HEK293 (cell line): ENCODE data around the gene AHCTF1.

Experiments
- ZNF175 ChIP-seq: fragments of 450-650 bp; formaldehyde crosslinking; IDR thresholded peaks from 2 replicates; pipeline ENCODE4 v1.5.1; 2016; ENCODE audit warnings: missing biosample characterization, missing genetic modification characterization
- TF ChIP-seq, protein P1 (sequence below): fragments of 450-650 bp; formaldehyde crosslinking; IDR thresholded peaks from 2 replicates; pipeline ENCODE4 v1.5.1; 2016; ENCODE audit warnings: missing biosample characterization, missing genetic modification characterization
- TF ChIP-seq, protein P2 (sequence below): fragments of 450-650 bp; formaldehyde crosslinking; IDR thresholded peaks from 2 replicates; pipeline ENCODE4 v1.5.1; 2016; ENCODE audit warnings: missing biosample characterization, missing genetic modification characterization

DNA sequence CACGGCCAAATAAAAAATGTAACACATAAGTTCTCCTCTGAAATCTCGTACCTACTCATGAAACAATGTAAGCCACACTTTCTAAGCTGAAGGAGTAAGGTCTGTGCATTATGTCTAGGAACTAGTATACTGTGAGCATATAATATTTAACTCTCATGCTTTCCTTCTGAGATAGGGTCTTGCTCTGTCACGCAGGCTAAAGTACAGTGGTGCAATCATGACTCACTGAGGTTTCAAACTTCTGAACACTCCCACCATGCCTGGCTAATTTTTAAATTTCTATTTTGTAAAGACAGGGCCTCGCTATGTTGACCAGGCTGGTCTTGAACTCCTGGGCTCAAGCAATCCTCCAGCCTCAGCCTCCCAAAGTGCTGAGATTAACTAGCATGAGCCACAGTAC, 71.3 kb downstream of the AHCTF1 start:
- TF ChIP-seq, protein P1, sequence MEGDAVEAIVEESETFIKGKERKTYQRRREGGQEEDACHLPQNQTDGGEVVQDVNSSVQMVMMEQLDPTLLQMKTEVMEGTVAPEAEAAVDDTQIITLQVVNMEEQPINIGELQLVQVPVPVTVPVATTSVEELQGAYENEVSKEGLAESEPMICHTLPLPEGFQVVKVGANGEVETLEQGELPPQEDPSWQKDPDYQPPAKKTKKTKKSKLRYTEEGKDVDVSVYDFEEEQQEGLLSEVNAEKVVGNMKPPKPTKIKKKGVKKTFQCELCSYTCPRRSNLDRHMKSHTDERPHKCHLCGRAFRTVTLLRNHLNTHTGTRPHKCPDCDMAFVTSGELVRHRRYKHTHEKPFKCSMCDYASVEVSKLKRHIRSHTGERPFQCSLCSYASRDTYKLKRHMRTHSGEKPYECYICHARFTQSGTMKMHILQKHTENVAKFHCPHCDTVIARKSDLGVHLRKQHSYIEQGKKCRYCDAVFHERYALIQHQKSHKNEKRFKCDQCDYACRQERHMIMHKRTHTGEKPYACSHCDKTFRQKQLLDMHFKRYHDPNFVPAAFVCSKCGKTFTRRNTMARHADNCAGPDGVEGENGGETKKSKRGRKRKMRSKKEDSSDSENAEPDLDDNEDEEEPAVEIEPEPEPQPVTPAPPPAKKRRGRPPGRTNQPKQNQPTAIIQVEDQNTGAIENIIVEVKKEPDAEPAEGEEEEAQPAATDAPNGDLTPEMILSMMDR (tag by site-specific recombination): no peak
- TF ChIP-seq, protein P2, sequence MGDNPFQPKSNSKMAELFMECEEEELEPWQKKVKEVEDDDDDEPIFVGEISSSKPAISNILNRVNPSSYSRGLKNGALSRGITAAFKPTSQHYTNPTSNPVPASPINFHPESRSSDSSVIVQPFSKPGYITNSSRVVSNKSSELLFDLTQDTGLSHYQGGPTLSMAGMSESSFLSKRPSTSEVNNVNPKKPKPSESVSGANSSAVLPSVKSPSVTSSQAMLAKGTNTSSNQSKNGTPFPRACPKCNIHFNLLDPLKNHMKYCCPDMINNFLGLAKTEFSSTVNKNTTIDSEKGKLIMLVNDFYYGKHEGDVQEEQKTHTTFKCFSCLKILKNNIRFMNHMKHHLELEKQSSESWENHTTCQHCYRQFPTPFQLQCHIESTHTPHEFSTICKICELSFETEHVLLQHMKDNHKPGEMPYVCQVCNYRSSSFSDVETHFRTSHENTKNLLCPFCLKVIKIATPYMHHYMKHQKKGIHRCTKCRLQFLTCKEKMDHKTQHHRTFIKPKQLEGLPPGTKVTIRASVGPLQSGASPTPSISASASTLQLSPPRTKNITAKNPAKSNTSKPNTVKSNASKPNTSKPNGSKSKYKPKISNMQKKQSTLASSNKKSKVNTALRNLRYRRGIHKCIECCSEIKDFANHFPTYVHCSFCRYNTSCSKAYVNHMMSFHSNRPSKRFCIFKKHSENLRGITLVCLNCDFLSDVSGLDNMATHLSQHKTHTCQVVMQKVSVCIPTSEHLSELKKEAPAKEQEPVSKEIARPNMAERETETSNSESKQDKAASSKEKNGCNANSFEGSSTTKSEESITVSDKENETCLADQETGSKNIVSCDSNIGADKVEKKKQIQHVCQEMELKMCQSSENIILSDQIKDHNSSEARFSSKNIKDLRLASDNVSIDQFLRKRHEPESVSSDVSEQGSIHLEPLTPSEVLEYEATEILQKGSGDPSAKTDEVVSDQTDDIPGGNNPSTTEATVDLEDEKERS: no peak
- no peak for TF ChIP-seq ZNF175 (tag by site-specific recombination)
